T1000 (cell line): ENCODE results near the gene KIF1B.
"Not testable (repeated sequence)": the region's sequence is repeated elsewhere in the genome, so short reads cannot be mapped to it uniquely, and the experiment has no call there.

Source experiments
- DNase-seq: peaks from one replicate; lab custom pipeline; 2025; ENCODE audit warnings: mixed read lengths; lab: John Stamatoyannopoulos, UW

KIF1B gene

GRCh38 chr1:10237157-10237539 is 26.8 kb downstream of the KIF1B start:
- DNase-seq = no peak

- no peak for DNase-seq
Observed at GRCh38 chr1:10242135-10242534, 31.8 kb downstream of the KIF1B start.

GRCh38 chr1:10242811-10243210 is 32.4 kb downstream of the KIF1B start:
- DNase-seq = no peak

- DNase-seq = no peak
Observed at GRCh38 chr1:10245674-10246073, 35.3 kb downstream of the KIF1B start.

GRCh38 chr1:10249808-10250457 is 39.6 kb downstream of the KIF1B start:
- DNase-seq = no peak

- DNase-seq = no peak
Observed at GRCh38 chr1:10250663-10251062, 40.3 kb downstream of the KIF1B start.

- not testable (repeated sequence) for DNase-seq
Observed at GRCh38 chr1:10251325-10252108, 41.1 kb downstream of the KIF1B start.

- DNase-seq = peak; percentile 29
Observed at GRCh38 chr1:10252508-10252907, 42.1 kb downstream of the KIF1B start.

- no peak for DNase-seq
Observed at GRCh38 chr1:10253149-10253548, 42.8 kb downstream of the KIF1B start.

GRCh38 chr1:10253755-10254154 is 43.4 kb downstream of the KIF1B start:
- no peak for DNase-seq

GRCh38 chr1:10257851-10258250 is 47.5 kb downstream of the KIF1B start:
- no peak for DNase-seq

- DNase-seq = not testable (repeated sequence)
Observed at GRCh38 chr1:10259547-10259946, 49.2 kb downstream of the KIF1B start.

GRCh38 chr1:10263450-10264082 is 53.2 kb downstream of the KIF1B start:
- DNase-seq = no peak

- no peak for DNase-seq
Observed at GRCh38 chr1:10265027-10265426, 54.7 kb downstream of the KIF1B start.

GRCh38 chr1:10265900-10266299 is 55.5 kb downstream of the KIF1B start:
- no peak for DNase-seq

GRCh38 chr1:10267319-10267718 is 56.9 kb downstream of the KIF1B start:
- no peak for DNase-seq

GRCh38 chr1:10267921-10268320 is 57.6 kb downstream of the KIF1B start:
- DNase-seq = no peak

- DNase-seq = no peak
Observed at GRCh38 chr1:10271090-10271489, 60.7 kb downstream of the KIF1B start.

GRCh38 chr1:10271869-10272268 is 61.5 kb downstream of the KIF1B start:
- no peak for DNase-seq

- DNase-seq = no peak
Observed at GRCh38 chr1:10272274-10272673, 61.9 kb downstream of the KIF1B start.

GRCh38 chr1:10278880-10279279 is 68.5 kb downstream of the KIF1B start:
- DNase-seq = no peak

- no peak for DNase-seq
Observed at GRCh38 chr1:10280439-10281350, 70.3 kb downstream of the KIF1B start.
